Activated effector memory CD4-positive, alpha-beta T cell treated with Interleukin-2 at 50 U/mL for 16 hours (primary cell): Measurements from ENCODE around the gene DGCR6L.
A peak's percentile ranks its signal among the peaks of the same experiment; 100 is the strongest.
"Not testable (repeated sequence)": the region's sequence is repeated elsewhere in the genome, so short reads cannot be mapped to it uniquely, and the experiment has no call there.

Source experiments
- DNase-seq: peaks from one replicate; pipeline ENCODE4 v3.0.0-alpha.2; 2020

DGCR6L gene

GRCh38 chr22:20273758-20274181 is 46.1 kb downstream of the DGCR6L start:
- DNase-seq = no peak

- DNase-seq = no peak
Observed at GRCh38 chr22:20272700-20273099, 47.2 kb downstream of the DGCR6L start.

GRCh38 chr22:20272174-20272573 is 47.7 kb downstream of the DGCR6L start:
- no peak for DNase-seq

- no peak for DNase-seq
Observed at GRCh38 chr22:20271114-20271994, 48.5 kb downstream of the DGCR6L start.

GRCh38 chr22:20270190-20271113 is 49.4 kb downstream of the DGCR6L start:
- DNase-seq = not testable (repeated sequence)

- DNase-seq = not testable (repeated sequence)
Observed at GRCh38 chr22:20269673-20270072, 50.2 kb downstream of the DGCR6L start.

GRCh38 chr22:20269201-20269600 is 50.7 kb downstream of the DGCR6L start:
- DNase-seq = not testable (repeated sequence)

GRCh38 chr22:20268279-20269012 is 51.4 kb downstream of the DGCR6L start, which contains the start of gene RTN4R:
Gene RTN4R (minus strand): TSS chr22:20268318. CDS start chr22:20268092, 226 bp downstream.
- peak; percentile 46 for DNase-seq

GRCh38 chr22:20267441-20268278 is 52.2 kb downstream of the DGCR6L start:
- DNase-seq = no peak

- DNase-seq = not testable (repeated sequence)
Observed at GRCh38 chr22:20266667-20267440, 53.0 kb downstream of the DGCR6L start.

GRCh38 chr22:20265772-20266666 is 53.8 kb downstream of the DGCR6L start:
- not testable (repeated sequence) for DNase-seq

GRCh38 chr22:20264614-20265452 is 55.0 kb downstream of the DGCR6L start:
- no peak for DNase-seq
